BE2C (cell line): ENCODE data around the gene KIAA1217.

Experiments used
- DNase-seq: peaks from one replicate; pipeline ENCODE4 v3.0.0-alpha.2; 2020
- H3K27me3 ChIP-seq: fragments of 250-450 bp; sonication (Bioruptor Pico); 2 replicates; pipeline ENCODE4 v1.5.1; 2020; ENCODE audit warnings: mild to moderate bottlenecking
- H3K36me3 ChIP-seq: fragments of 250-450 bp; sonication (Bioruptor Pico); 2 replicates; pipeline ENCODE4 v1.5.1; 2020; ENCODE audit warnings: mild to moderate bottlenecking
- H3K4me1 ChIP-seq: fragments of 250-450 bp; sonication (Bioruptor Pico); 2 replicates; pipeline ENCODE4 v1.5.1; 2020
- H3K4me3 ChIP-seq: 2 replicates; pipeline ENCODE4 v1.5.1; 2011; ENCODE audit warnings: low read depth, low read length
- H3K9me3 ChIP-seq: fragments of 250-450 bp; sonication (Bioruptor Pico); 2 replicates; pipeline ENCODE4 v1.5.1; 2020
- TF ChIP-seq, protein P1 (sequence below): IDR thresholded peaks from 2 replicates; pipeline ENCODE4 v1.5.1; 2012; ENCODE audit warnings: mild to moderate bottlenecking, low read depth, low read length

The KIAA1217 gene

GRCh38 chr10:24259365-24260130 lies 50.6 kb downstream of the KIAA1217 start:
- Histone ChIP-seq H3K27me3 (no peaks in the 10 kb centered on the region), H3K36me3 (no peaks in the 10 kb centered on the region), H3K9me3 (no peaks in the 10 kb centered on the region), H3K4me3 (no peak overlapping the region), H3K4me1 (no peaks in the 10 kb centered on the region)
- TF ChIP-seq, protein P1, sequence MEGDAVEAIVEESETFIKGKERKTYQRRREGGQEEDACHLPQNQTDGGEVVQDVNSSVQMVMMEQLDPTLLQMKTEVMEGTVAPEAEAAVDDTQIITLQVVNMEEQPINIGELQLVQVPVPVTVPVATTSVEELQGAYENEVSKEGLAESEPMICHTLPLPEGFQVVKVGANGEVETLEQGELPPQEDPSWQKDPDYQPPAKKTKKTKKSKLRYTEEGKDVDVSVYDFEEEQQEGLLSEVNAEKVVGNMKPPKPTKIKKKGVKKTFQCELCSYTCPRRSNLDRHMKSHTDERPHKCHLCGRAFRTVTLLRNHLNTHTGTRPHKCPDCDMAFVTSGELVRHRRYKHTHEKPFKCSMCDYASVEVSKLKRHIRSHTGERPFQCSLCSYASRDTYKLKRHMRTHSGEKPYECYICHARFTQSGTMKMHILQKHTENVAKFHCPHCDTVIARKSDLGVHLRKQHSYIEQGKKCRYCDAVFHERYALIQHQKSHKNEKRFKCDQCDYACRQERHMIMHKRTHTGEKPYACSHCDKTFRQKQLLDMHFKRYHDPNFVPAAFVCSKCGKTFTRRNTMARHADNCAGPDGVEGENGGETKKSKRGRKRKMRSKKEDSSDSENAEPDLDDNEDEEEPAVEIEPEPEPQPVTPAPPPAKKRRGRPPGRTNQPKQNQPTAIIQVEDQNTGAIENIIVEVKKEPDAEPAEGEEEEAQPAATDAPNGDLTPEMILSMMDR: no peak
- DNase-seq: no peak

DNA sequence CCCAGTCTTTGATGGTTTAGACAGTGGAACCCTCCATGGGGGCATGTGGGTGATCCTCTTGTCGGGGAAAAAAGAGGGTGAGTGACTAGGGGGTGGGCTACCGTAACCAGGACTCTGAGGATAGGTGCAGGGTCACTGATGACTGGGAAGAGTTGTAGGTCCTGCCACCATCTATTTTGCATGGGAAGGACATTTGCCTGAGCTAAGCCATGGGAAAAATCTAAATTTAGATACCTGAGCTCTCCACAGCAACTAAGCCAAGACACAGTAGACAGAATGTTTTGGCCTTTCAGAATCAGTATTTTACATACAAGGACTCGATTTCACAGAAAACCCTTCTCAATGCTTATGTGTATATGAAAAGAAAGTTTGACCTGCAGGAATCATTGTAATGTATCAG lies 52.7 kb downstream of the KIAA1217 start:
- DNase-seq: no peak
- no peaks in the 10 kb centered on the region for H3K9me3 ChIP-seq
- no peaks in the 10 kb centered on the region for H3K36me3 ChIP-seq
- H3K27me3 ChIP-seq: no peaks in the 10 kb centered on the region
- no peaks in the 10 kb centered on the region for H3K4me1 ChIP-seq
- TF ChIP-seq, protein P1: no peak
- no peak overlapping the region for H3K4me3 ChIP-seq

GRCh38 chr10:24262929-24263590 lies 54.1 kb downstream of the KIAA1217 start:
- TF ChIP-seq, protein P1: no peak
- Histone ChIP-seq H3K27me3 (no peaks in the 10 kb centered on the region), H3K36me3 (no peaks in the 10 kb centered on the region), H3K4me3 (no peak overlapping the region), H3K9me3 (no peaks in the 10 kb centered on the region), H3K4me1 (no peaks in the 10 kb centered on the region)
- no peak for DNase-seq

DNA sequence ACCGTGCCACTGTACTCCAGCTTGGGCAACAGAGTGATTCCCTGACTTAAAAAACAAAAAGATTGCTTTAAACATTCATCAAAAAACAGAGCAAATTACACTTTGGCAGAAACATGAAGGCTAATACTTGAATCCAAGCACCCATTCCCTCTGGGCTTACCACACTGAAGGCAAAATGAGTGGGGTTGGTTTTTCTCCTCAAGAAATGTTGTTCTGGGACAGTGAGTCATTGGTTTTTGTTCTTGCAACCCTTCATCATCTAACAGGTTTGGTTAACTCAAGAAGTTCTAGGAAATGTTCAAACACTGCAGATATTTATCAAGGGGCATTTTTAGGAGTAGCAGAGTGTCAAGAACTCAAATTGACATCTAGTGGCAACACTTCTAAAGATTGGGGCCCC lies 60.5 kb downstream of the KIAA1217 start:
- no peaks in the 10 kb centered on the region for H3K4me1 ChIP-seq
- DNase-seq: no peak
- H3K9me3 ChIP-seq: no peaks in the 10 kb centered on the region
- no peaks in the 10 kb centered on the region for H3K36me3 ChIP-seq
- H3K27me3 ChIP-seq: no peaks in the 10 kb centered on the region
- H3K4me3 ChIP-seq: no peak overlapping the region
- TF ChIP-seq, protein P1: no peak

GRCh38 chr10:24272374-24272773 lies 63.4 kb downstream of the KIAA1217 start:
- H3K4me1 ChIP-seq: no peaks in the 10 kb centered on the region
- H3K9me3 ChIP-seq: no peaks in the 10 kb centered on the region
- no peak for DNase-seq
- no peaks in the 10 kb centered on the region for H3K27me3 ChIP-seq
- no peaks in the 10 kb centered on the region for H3K36me3 ChIP-seq
- TF ChIP-seq, protein P1: no peak
- no peak overlapping the region for H3K4me3 ChIP-seq

GRCh38 chr10:24277277-24277676 lies 68.3 kb downstream of the KIAA1217 start:
- TF ChIP-seq, protein P1: no peak

More at GRCh38 chr10:24277277-24277676, 68.3 kb downstream of the KIAA1217 start:
- no peak overlapping the region for H3K4me3 ChIP-seq
- H3K36me3 ChIP-seq: no peaks in the 10 kb centered on the region
- no peaks in the 10 kb centered on the region for H3K4me1 ChIP-seq
- H3K27me3 ChIP-seq: no peaks in the 10 kb centered on the region
- H3K9me3 ChIP-seq: no peaks in the 10 kb centered on the region
- DNase-seq: no peak
